HG03280 (cell line): ENCODE data around the gene OMD.
"Not testable (repeated sequence)": the region's sequence is repeated elsewhere in the genome, so short reads cannot be mapped to it uniquely, and the experiment has no call there.

Source experiments
- ATAC-seq: cut with Tn5 transposase; IDR thresholded peaks from one replicate; pipeline ENCODE4 v1.9.1; 2021; ENCODE audit warnings: mild to moderate bottlenecking, moderate library complexity; ENCODE audit not compliant: unreplicated experiment

The OMD gene

DNA sequence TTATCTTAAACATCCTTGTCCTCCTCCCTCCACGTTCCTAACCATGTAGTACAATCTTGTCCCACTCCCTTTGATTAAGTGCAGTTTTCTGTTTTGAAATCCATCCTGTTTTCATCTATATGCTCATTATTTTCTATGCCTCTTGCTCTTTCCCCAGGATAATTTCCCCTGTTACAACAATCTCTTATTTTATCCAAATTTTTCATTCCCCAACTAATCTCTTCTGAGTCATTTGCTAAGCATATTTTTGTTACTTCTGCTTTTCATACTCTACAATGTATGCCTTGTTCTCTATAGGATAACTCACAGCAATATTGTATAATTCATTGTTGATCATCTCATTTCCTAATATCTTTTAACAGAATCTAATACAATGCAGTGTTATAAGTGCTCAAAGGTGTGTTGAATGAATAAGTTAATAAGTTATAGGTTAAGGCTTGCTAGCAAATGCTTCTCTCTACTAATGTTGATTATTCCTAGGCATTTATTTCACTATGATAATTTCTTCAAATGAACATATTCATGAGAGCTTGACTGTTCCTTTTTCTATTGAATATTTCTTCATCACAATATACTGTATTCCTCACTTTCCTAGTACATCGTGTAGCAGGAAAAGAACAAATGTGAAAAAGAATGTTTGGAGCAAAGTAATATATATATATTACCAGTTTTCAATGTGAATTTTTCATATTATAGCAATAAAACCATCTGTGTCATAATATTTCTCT is 1.5 kb downstream of the OMD start:
- ATAC-seq = no peak

DNA sequence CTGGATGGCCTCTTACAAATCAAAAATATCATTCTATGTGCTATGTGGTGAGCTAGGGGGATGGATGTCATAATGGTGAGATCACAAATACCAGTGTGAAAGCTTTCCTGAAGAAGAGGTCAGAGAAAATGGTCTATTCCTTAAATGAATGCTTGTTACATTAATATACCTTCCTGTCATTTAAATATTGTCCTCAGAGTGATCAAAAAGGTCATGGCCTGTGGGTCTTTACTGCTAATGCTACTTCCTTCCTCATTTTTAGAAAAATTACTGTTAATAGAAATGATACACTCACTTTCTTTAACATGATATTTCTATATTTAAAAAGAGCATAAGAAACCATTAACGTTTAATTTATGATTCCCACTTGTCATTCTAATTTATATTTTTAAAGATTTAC is 9.7 kb downstream of the OMD start:
- no peak for ATAC-seq

DNA sequence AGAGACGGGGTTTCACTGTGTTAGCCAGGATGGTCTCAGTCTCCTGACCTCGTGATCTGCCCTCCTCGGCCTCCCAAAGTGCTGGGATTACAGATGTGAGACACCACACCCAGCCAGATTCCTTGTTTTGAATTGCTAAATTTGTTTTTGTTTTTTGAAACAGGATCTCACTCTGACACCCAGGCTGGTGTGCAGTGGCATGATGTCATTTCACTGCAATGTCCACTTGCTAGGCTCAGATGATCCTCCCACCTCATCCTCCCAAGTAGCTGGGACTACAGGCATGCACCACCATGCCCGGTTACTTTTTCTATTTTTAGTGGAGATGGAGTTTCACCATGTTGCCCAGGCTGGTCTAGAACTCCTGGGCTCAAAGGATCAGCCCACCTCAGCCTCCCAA is 13.1 kb downstream of the OMD start:
- not testable (repeated sequence) for ATAC-seq

DNA sequence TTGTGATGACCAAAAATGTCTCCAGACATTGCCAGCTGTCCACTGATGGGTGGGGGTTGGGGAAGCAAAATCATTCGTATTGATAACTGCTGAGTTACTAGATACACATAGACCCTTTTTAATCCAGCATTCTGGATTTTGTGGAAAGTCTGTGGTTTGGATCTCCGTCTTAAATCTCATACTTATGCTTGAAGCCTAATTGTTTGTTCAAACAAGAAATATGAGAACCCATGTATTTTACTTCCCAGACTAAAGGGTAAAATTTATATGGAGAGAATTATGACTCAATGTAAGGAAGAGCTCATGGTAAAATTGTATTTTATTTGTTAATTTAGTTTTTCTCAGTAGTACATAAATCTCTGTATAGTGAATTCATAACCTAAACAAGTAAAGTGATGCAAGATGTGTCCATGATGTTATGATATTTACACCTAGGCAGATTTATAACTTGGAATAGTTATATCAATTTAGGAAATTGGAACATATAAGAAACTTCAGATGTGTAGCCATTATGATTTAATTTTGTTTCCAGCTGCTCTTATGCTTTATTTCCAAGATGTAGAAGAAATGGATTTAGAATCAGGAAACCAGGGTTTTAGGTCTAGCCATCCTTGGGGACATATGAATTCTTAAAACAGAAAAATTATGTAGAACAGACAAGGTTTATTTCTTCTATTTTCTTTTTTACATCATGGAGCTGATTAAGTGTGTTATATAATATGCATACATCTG is 15.4 kb downstream of the OMD start:
- no peak for ATAC-seq

DNA sequence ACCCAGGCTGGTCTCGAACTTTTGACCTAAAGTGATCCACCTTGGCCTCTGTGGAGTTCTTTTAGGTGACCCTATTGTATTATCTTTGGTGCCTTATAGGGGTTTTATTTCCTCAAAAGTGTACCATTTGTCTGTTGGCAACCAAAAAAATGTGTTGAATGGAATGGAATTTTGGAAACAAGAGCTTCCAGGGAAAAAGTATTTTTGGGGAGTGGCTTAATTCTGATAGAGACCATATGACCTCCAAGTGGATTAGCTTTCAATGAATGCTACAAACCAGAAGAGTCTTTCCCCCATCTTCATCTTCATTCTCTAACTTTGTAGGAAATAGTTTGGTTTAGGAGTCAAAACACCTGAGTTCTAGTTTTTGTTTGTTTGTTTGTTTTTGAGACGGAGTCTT is 16.5 kb downstream of the OMD start:
- no peak for ATAC-seq

DNA sequence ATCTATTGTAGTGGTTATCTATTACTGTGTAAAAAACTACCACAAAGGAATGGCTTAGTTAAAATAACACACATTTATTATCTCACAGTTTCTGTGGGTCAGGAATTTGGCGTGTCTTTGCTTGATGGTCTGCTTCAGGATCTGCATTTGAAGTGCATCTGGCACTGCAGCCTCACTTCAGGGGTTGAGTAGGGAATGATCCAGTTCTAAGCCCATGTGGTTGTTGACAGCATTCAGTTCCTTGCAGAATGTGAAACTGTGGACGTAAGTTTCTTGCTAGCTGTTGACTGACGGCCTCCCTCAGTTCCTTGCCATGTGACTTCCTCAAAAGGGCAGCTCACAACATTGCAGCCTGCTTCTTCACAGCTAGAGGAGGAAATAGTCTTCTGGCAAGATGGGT is 17.8 kb downstream of the OMD start:
- ATAC-seq = no peak

DNA sequence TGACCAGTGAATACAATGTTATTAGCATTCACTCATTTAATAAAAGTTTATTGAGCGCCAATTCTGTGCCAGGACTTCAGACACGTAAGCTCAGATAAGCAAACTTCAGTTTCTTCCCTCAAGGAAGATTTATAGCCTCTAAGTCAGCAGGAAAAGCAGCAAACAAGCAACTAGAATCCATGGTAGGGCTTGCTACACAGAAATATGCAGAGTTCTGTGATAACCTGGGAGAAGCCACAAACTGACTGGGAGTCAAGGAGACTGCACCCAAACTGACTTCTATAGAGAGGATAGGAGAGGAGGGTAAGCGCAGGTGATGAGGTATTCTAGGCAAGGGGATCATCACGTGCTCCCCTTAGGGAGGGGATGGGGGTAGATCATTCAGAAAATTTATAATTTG is 18.5 kb downstream of the OMD start:
- ATAC-seq = no peak

DNA sequence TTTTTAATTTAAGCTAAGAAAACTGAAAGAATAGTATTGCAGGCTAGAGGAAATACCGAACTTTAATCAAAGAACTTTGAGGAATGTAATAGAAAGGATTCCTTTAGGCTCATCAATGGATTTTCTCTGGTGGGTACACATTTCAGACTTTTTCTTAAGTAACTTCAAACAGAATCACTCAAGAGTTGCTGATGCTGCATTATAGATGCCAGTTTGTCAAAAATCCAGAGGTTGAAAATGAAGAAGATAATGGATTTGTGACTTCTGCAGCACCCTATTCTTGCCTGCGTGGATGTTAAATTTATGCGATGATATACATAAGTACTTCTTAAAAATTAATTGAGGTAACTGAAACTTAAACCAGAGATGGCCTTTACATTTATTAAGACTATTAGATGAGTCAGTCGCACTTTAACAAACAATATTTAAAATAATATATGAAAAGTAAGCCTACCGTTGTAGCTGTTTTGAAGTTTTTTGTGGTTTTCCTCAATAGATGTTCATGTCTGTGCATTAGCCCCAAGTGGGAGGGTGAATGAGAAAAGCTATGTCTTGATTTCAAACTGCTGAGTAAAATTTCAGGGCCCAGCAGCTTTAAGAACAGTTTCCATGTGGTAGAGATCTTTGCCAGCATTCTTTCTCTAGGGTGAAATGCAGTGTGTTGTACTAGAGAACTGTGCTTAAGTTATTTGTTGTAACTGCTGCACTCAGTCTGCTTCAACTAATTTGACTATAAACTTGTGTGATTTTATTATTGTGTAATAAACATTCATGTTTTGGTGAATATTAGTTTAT is 20.0 kb downstream of the OMD start, which contains the start of gene OGN:
OGN (minus strand) TSS at position 537 of the 795 bp plus-strand sequence. CDS start 1,171 bp downstream, outside the sequence.
- no peak for ATAC-seq

DNA sequence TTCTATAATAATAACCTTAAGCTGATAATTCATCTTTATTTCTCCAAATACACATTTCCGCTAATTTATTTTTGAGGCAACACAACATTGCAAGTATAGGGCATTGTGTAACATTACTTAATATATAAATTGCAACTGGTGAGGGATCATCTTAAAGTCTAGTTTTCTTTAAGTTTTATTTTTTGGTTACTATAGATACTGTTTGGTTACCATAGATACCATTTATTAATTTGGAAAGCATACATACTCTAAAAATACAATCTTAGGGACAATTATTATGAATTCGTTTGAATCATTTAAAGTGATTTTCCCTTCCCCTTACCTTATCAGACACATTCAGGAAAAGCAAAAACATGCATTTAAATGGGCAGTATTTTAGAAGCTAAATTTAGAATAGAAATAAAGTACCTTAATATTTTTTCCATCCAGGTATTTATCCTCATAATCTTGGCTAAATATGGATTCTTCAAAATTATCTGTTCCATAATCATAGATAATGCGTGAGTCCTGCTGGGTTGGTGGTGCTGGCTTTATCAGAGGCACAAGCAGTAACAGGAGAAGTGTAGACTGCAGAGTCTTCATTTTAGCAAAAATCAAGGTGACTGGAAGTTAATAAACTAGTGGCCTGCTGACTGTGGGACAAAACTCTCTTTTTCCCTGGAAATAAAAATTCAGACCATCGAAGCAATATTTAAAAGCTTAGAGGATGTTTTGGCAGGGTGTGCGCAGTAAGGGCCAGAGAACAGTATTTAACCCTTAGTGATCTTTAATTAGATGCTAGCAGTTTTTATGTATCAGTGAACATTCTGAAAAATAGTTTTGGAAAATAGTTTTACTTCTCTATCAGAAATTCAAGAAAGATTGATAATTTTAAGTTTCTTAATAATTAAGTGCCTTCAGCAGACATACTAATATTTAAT is 21.2 kb downstream of the OMD start:
- no peak for ATAC-seq

DNA sequence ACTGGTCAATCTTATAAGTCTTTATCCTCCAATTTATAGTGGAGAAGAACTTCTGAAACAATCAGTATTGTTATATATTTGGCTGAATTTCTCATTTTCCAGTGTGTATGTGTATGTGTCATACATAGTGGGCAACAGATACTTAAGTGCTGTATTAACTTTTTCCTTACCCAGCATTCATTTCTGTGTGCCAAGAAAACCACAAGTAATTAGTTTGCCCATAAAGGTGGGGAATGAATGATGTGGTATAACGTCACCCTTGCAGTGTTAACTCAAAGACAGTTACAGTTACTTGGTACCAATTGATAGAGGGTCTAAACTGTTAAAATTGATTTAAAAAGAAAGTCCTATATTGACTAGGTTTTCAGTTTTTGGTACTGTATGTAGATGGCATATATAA is 21.9 kb downstream of the OMD start:
- ATAC-seq = no peak

DNA sequence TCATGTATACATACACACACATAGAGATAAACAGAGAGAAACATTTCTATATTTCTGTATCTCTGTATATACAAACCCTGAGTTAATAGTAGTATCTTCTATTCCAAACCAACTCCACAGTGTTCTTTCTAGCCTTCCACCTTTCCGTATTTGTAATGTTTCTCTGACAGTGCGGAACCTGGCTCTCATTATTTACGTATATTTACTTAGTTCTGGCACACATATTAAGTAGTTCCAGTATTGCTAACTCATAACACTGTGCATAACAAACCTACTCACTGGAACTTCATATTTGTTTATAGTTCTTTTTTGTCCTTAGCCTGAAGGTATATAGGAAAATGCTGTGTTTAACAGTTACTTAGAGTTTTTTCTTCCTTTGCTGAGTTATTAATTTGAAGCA is 26.4 kb downstream of the OMD start:
- ATAC-seq = no peak

DNA sequence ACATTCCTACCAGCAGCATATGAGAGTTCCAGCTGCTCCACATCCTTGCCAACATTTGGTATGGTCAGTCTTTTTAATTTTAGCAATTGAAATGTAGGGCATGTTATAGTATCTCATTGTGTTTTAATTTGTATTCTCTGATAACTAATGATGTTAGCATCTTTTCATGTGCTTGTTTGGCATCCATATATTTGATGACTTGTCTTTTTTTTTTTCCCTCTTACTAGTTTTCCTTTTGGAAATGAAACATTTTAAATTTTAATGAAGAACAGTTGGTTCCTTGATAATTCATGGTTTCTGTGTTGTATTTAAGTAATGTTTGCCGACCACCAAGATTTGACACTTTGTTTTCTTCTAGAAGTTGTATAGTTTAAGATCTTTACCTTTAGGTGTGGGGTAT is 28.7 kb downstream of the OMD start:
- no peak for ATAC-seq

DNA sequence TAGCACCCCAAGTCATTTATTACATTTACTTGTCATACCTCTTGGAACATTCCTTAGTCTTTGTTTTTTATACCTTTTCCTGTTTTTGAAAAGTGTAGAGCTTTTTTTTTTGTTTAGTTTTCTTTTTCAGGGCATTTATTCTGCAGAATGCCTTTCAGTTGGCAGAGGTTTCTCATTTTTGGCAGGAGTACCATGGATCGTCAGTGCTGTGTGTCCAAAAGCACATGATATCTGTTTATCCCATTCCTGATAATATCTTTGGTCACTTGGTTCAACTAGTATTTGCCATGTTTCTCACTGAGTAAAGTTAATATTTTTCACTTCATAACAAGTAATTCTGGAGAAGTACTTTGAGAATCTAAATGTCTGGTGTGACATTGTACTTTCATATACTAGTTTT is 30.6 kb downstream of the OMD start:
- ATAC-seq = no peak

DNA sequence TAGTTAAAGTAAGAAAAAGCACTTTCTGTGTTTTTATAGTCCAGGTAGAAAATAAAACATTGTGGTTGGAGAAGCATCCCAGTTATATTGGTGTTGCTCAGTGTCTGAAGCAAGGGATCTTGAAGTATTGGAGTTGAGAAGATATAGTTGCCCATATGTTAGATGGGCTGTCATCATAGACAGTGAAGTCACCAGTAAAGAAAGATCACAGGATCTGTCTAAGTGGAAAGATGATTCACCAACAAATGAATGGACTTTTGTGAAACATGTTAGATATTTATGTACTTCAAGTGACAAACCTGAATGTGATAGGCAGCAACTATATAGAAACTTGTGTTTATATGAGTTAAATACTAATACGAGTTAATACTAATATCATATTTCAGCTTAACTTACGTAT is 31.6 kb downstream of the OMD start:
- no peak for ATAC-seq

DNA sequence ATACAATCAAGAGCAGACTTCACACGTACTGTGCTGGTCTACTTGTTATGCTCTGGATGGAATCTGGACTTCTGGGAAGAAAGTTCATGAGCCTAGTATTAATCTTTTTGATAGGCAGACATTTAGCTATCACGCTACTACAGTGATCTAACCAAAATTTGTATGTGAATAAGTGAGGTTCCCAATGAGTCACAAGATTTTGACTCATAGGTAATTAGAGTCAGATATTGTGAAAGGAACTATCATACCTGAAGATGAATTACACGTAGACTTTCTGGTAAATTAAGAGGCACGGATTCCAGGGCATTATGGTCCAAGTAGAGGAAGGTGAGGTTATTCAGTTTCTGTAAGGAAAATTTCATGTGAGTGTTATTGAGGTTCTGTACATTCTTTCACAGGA is 38.3 kb downstream of the OMD start:
- ATAC-seq = no peak

DNA sequence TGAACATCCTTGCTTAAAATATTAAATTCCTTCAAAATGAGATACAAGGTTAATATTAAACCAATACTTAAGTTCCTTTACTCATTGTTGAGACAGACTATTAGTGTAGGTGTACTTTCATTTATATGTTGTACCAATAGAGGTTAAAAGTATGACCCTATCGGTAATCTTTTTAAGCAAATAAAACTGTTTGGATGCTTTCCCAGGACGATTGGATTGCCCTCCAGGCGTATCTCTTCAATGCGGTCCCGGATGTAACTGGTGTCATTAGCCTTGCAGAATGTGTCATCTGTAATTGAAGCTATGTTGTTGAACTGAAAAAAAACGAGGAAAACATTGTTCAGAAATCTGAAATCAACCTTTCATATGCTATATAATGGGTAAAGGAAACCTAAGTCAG is 38.8 kb downstream of the OMD start:
- no peak for ATAC-seq

DNA sequence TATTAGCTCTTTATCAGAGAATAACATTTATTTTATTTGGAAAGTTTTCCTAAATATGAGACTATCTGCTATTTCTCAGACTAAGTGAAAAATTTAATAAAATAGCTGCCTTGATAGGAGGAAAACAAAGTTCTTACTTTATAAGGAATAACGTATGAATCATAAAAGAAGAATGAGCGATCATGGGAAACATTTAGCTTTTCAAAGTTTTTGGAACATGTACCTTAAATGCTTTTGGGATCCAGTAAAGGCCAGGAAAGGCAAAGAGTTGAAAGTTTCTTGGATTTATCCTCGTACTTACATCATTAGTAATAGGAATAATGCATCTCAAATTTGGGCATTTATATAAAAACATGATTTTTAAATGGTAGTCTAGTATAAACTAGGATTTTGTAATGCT is 39.3 kb downstream of the OMD start:
- ATAC-seq = no peak

DNA sequence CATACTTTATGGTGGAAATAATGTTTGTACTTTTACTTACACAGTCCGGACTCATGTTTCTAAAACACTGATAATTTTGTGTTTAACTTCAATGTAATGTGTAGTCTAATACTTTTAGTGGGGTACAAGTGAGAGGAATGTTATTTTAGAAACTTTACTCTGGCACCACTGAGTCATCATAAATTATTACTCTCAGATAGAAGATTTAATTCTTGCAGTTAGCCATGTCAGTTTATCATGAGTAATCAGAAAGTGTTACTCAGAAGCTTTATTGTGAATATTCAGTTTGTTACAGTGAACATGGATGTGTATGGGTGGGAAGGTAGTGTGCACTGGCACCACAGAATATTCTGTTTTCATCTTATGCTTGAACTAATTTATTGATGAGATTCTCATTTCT is 39.9 kb downstream of the OMD start:
- ATAC-seq = no peak

DNA sequence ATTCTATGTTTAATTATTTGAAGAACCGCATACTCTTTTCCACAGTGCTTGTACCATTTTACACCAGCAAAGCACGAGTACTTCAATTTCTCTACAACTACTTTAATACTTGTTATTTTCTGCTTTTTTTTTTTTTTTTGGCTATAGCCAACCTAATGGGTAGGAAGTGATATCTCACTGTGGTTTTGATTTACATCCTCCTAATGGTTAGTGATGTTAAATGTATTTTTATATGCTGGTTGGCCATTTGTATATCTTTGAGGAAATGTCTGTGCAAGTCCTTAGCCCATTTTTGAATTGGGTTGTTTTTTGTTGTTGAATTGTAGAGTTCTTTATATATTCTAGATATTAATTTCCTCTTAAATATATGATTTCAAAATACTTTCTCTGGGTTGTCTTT is 42.5 kb downstream of the OMD start:
- ATAC-seq = no peak

DNA sequence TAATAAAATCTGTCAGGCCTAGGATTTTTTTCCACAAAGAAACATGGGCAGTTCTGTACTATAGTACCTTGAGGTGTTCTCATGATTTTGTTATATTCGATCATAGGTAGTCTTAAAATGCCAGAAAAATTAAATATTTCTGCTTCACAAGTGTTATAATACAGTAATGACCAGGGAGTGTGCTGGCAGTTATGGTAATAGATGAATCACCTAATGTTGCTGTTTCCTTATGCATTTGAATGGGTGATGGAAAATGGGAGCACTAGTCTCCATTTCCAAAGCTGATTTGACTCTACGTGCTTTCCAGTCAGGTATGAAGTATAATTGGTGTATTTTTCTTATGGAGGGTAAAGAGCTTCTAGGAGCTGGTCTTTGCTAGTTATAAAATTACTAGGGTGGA is 43.7 kb downstream of the OMD start:
- no peak for ATAC-seq
